Renal cortex interstitium (tissue), 11 donors: ENCODE measurements around the gene B3GAT1. TPM values are rescaled to one million over a fixed set of nuclear protein-coding genes. Genes with fewer than 3 reads are reported as not detected.

Source experiments
- DNase-seq, 11 donors: peaks; one replicate each; pipeline ENCODE4 v3.0.0-alpha.2; 2013; ENCODE audit warnings: low read depth in 9 of 11, low spot score in 4 of 11; ENCODE audit errors: extremely low read depth in 1 of 11
- polyA plus RNA-seq, 3 donors: library from polyadenylated mRNA; unstranded; fragments of 120-200 nt; gene quantifications; one replicate each; pipeline ENCODE4 v1.2.1, GENCODE V29; 2013; ENCODE audit not compliant: insufficient read length in 3 of 3

Gene B3GAT1
- polyA plus RNA-seq, 3 donors = 4.3 to 4.9 (median 4.6) TPM

- DNase-seq = peak in 7 of 11 donors; percentile 27 to 62 (median 57)
Observed at GRCh38 chr11:134331354-134332188, 80.5 kb downstream of the B3GAT1 start, which contains the start of gene GLB1L2. GLB1L2 (plus strand) TSS chr11:134331988; CDS start chr11:134332062, 74 bp downstream.

GRCh38 chr11:134330611-134331353 lies 81.3 kb downstream of the B3GAT1 start:
- DNase-seq = peak in 1 of 11 donors; percentile 1

Other genes starting within 250 kb of the B3GAT1 start
- 10 to 100 TPM; 33.3 to 35.9 (median 34.8) TPM for gene NCAPD3, start 188.3 kb downstream of the B3GAT1 start, polyA plus RNA-seq
- gene VPS26B, start 187.6 kb downstream of the B3GAT1 start, polyA plus RNA-seq = 10 to 100 TPM; 48.2 to 62.8 (median 50.7) TPM
- gene THYN1, start 158.9 kb downstream of the B3GAT1 start, polyA plus RNA-seq = 10 to 100 TPM; 65.4 to 77.9 (median 75.5) TPM
- gene ACAD8, start 158.7 kb downstream of the B3GAT1 start, polyA plus RNA-seq = 10 to 100 TPM; 42.4 to 52.7 (median 44.8) TPM
- 1 to 10 TPM; 1.4 to 2.1 (median 1.8) TPM for gene GLB1L3, start 135.9 kb downstream of the B3GAT1 start, polyA plus RNA-seq
- 10 to 100 TPM; 20.9 to 25.9 (median 22.0) TPM for gene GLB1L2, start 80.3 kb downstream of the B3GAT1 start, polyA plus RNA-seq